CD4-positive, alpha-beta T cell treated with Interleukin-10 for 1 hour (primary cell): ENCODE results near the gene RHOU.
A peak's percentile ranks its signal among the peaks of the same experiment; 100 is the strongest.

Experiments
- DNase-seq: peaks from one replicate; pipeline ENCODE4 v3.0.0-alpha.2; 2020

The RHOU gene

DNA sequence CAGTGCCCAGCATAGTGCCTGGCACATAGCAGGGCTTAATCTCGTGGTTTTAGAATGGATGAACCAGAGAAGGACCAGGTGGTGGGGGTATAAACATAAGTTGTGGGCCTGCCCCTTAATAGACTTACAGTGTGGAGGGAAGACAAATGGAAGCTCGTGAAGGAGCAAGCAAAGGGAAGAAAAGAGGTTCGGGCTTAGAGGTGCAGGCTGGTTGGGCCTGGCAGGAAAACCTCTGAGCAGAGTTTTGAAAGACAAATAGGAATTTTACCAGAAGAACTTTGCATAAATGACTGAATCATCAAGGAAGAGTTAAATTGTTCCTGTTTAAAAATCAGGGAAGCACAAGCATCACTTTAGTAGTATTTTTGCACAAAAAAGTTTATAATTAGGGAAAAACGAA lies 4.5 kb downstream of the RHOU start:
- no peak for DNase-seq

GRCh38 chr1:228740543-228741317 lies 5.5 kb downstream of the RHOU start:
- DNase-seq = no peak

- DNase-seq = no peak
Measured at GRCh38 chr1:228742281-228742860, 7.1 kb downstream of the RHOU start.

- DNase-seq = no peak
Measured at GRCh38 chr1:228743405-228743804, 8.1 kb downstream of the RHOU start.

DNA sequence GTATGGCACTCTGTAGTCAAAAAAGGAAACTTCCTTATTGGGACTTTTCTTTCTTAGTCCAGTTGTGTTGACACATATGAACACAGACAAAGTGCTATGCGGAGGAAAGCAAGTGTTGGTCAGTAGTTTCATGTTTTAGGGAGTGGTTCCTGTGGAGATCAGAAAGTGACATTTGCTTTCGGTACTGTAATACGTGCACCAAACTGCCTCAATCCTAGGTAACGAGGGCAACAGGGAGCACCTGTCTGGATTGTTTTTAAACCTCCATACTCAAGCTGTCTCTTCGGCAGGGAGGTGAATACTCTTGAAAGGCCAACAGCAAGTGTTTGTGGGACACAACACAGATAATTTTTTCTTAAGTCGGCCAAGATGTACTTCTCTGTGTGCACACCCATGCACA lies 9.1 kb downstream of the RHOU start:
- DNase-seq = no peak

GRCh38 chr1:228744918-228745317 lies 9.6 kb downstream of the RHOU start:
- no peak for DNase-seq

DNA sequence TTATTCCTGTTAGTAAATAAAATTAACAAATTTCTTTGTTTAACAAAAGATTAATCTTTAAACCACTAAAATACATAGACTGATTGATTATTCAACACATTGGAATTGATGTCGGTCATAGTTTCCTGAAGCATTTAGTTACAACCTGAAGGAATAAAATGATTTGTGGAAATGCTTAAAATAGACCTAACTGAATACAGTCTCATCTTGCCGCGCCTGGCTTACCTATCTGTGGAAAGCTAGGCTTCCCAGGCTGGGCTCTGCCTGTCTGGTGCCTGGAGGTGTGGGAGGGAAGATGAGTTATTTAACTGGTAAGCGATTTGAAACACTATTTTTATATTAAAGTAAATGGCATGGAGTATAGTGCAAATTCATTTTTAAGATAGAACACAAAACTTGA lies 10.2 kb downstream of the RHOU start:
- no peak for DNase-seq

DNA sequence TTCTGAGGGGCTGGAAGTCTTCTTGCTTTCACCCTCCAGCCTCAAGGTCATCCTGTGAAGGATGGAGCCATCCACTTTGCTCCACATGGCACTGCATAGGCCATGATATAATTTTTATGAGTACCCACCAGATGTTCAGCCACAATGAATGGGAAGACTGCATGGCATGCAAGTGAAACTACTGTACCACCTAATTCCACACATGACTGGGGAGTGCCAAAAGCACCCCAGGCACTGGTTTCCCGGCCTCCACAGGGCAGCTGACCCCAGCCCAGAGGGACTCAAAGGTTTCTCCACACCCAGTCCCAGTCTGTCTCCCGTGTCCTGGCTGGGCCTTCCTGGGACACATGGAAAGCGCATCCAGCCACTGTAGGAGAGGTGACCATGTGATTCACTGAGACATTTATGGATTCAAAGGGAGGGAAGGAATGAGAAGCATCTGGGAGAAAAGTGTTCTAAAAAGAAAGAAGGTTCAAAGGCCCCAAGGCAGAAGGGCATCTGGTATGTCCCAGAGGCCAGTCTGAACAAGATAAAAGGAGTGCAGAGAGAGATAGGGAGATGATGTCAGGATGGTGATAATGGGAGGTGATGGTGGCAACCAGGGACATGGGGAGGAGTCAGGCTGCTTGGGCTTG lies 12.1 kb downstream of the RHOU start:
- DNase-seq = no peak

DNA sequence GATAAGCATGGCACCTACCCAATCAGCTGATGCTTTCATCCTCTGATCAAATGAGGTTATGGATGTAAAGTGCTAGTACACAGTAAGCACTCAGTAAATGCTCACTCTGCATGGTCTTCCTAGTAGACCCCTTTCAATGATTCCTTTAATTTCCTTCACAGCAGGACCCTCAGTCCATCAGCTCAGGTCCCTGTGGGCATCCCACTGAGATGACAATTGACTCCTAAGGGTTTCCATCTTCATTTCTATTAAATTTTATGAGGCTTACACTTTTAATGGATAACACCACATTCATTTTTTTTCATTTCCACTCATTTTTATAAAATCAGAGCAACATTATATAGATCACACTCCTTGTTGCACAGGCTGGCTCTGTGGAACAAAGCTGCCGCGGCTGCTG lies 12.8 kb downstream of the RHOU start:
- DNase-seq = no peak

- peak; percentile 12 for DNase-seq
Measured at GRCh38 chr1:228748431-228748830, 13.2 kb downstream of the RHOU start.

DNA sequence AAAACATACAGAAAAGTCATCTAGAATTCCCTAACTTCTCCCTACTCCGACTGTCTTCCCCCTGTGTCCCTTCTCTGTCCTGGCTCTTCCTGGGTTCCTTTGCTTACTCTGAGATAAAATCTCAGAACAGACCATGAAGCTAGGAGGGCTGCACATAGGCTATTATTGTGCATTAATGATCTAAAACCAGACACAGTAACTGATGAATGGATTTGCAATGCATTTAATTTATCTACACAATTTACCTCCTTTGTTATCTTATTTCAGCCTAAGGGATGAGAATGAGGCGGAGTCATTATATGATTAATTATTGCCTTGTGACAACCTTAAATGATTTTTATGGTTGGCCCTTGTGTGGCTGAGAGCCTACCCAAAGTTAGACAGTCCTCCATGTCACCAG lies 14.5 kb downstream of the RHOU start:
- no peak for DNase-seq

- no peak for DNase-seq
Measured at GRCh38 chr1:228750915-228751314, 15.6 kb downstream of the RHOU start.

GRCh38 chr1:228751360-228752098 lies 16.2 kb downstream of the RHOU start:
- no peak for DNase-seq

DNA sequence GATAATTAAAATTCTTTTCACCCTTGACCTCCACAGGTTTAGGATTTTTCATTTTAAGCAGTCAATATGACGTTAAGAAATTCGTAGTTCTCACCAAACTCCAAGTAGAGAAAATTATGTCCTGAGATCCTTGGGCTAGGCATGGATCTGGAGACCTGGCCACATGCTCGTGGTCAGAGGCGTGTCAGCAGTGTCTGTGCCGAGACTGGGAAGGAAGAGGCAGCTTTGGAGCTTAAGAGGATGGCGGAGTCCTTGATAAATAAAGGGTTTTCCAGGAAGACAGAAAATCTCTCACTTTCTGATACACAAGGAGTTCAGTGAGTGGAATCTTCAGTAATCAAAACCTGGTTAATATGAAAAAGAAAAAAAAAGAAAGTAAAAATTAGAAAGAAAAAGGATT lies 17.0 kb downstream of the RHOU start:
- DNase-seq = no peak

DNA sequence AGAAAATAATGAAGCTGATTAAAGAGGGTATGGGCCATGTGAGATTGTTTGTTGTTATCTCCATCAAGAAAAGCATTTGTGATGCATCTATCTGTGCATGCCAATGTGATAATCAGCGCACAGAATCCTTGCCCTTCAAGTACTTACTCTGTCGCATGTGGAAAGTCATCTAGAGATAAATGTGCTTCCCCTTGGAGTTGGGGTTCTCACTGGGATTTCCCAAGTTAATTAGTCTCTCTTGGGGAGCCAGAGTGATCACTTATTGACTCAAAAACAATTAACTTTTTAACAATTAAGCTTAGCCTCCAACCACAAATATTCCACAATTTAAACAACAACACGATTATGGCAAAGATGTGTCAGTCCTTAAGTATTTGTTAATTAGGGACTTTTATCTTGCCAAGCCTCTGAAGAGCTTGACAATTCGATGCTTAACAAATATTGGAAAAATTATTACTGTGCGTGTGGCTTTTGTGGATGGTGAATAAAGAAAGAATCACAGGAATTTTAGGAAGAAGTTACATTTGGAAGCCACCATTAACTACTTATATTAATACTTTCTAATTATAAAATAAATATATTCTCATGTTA lies 17.5 kb downstream of the RHOU start:
- no peak for DNase-seq

DNA sequence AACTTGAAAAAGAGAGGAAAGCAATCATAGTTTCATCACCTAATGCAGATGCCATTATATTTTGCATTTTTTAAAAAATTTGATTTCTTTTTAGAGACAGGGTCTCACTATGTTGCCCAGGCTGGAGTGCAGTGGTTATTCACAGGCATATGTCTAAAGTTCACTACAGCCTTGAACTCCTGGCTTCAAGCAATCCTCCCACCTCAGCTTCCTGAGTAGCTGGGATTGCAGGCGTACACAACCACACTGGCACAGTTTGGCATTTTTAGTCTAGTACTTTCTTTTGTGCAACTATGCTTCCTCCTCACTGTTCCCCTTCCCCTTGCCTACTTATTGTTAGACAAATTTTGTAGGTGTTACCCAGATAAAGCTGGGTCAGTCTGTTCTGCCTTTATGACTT lies 18.0 kb downstream of the RHOU start:
- no peak for DNase-seq

DNA sequence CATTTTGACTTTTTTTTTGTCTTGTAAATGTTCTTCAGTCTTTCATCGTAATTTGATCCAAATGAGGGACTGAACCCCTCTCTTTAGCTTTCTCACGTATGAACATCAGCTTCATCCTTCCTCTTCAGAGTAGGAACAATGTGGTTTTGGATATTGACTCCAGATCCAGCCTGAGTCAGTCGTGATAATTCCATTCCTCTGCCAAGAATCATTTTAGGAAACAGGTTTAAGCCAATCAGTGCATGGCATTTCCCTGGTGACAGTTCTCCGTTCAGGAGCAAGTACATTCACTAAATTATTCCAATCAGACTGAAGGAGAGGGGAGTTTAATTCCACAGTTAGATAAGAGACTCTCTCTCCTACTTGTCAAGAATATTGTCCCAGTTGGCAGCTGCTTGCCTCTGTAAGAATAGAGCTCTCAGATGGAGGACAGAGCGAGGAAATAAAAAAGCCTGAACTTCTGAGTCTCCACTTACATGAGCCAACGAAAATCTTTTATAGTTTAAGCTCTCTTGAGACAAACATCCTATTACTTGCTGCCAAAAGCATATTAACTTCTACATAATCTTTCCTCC lies 18.6 kb downstream of the RHOU start:
- DNase-seq = no peak

- DNase-seq = no peak
Measured at GRCh38 chr1:228754646-228755268, 19.5 kb downstream of the RHOU start.

GRCh38 chr1:228755800-228756199 lies 20.5 kb downstream of the RHOU start:
- no peak for DNase-seq

GRCh38 chr1:228756457-228756856 lies 21.2 kb downstream of the RHOU start:
- DNase-seq = no peak

DNA sequence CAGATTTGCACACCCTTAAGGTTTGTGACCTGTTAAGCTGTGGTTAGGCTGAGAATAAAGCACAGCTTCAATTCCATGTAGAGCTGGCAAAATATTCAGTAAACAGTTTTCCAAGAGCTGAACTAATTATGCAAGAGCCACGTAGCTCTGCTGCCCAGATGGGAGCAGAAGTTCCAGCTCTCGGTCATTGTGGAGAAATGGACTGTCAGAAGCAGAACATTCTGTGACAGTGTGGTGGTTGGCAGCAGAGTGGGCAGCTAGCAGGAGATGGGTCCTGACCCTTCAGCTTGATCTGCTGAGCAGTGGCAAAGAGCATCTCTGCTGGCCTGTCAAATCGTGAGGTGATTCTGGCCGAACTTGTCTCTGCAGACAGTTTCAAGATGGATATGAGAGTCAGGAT lies 23.2 kb downstream of the RHOU start:
- no peak for DNase-seq

DNA sequence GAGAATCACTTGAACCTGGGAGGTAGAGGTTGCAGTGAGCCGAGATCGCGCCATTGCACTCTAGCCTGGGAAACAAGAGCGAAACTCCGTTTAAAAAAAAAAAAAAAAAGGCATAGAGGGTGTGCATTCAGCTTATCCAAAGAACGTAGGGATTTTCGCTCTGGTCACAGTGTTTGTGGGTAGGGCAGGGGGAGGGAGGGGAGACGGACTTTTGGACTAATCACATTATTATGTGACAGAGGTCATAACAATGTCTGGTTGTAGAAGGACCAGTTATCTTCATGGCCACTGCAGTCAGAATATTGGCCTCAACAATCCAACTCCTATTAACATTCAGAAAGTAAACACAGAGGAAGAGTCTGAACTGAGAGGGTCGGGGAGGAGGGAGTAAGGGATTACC lies 25.7 kb downstream of the RHOU start:
- DNase-seq = no peak

GRCh38 chr1:228763561-228763960 lies 28.3 kb downstream of the RHOU start:
- no peak for DNase-seq
